Hindlimb muscle (tissue), 1 donor: ENCODE results near the gene IER5. TPM values are rescaled to one million over a fixed set of nuclear protein-coding genes. Genes with fewer than 3 reads are reported as not detected.
"Not testable (repeated sequence)": the region's sequence is repeated elsewhere in the genome, so short reads cannot be mapped to it uniquely, and the experiment has no call there.

Source experiments
- DNase-seq: peaks from one replicate; pipeline ENCODE4 v3.0.0-alpha.2; 2013
- polyA plus RNA-seq: library from polyadenylated mRNA; unstranded; fragments of 120-200 nt; gene quantifications from one replicate; pipeline ENCODE4 v1.2.1, GENCODE V29; 2013; ENCODE audit not compliant: insufficient read length

IER5 gene
- polyA plus RNA-seq, result 7.5 TPM

- peak; percentile 96 for DNase-seq
Measured at GRCh38 chr1:181088079-181089016, at the start of gene IER5. IER5 (plus strand) TSS chr1:181088700; CDS start chr1:181088903, 203 bp downstream.

- DNase-seq, result no peak
Measured at GRCh38 chr1:181040284-181040865, 48.1 kb upstream of the IER5 start.

GRCh38 chr1:181043025-181043888 lies 45.2 kb upstream of the IER5 start:
- DNase-seq, result no peak

- no peak for DNase-seq
Measured at GRCh38 chr1:181044449-181044966, 44.0 kb upstream of the IER5 start.

GRCh38 chr1:181045946-181046345 lies 42.6 kb upstream of the IER5 start:
- DNase-seq, result not testable (repeated sequence)

- DNase-seq, result no peak
Measured at GRCh38 chr1:181049378-181049777, 39.1 kb upstream of the IER5 start.

GRCh38 chr1:181050922-181051321 lies 37.6 kb upstream of the IER5 start:
- DNase-seq, result no peak

GRCh38 chr1:181056560-181056959 lies 31.9 kb upstream of the IER5 start:
- no peak for DNase-seq

- DNase-seq, result no peak
Measured at GRCh38 chr1:181057079-181057478, 31.4 kb upstream of the IER5 start.

- no peak for DNase-seq
Measured at GRCh38 chr1:181059435-181059834, 29.1 kb upstream of the IER5 start.

GRCh38 chr1:181060066-181060465 lies 28.4 kb upstream of the IER5 start:
- DNase-seq, result no peak

- DNase-seq, result not testable (repeated sequence)
Measured at GRCh38 chr1:181060947-181061346, 27.6 kb upstream of the IER5 start.

- DNase-seq, result no peak
Measured at GRCh38 chr1:181061487-181061886, 27.0 kb upstream of the IER5 start.

GRCh38 chr1:181061891-181062835 lies 26.3 kb upstream of the IER5 start:
- peak; percentile 24 for DNase-seq

GRCh38 chr1:181062836-181063428 lies 25.6 kb upstream of the IER5 start:
- no peak for DNase-seq

- no peak for DNase-seq
Measured at GRCh38 chr1:181064011-181064623, 24.4 kb upstream of the IER5 start.

- no peak for DNase-seq
Measured at GRCh38 chr1:181064702-181065101, 23.8 kb upstream of the IER5 start.

- no peak for DNase-seq
Measured at GRCh38 chr1:181073638-181074037, 14.9 kb upstream of the IER5 start.

- no peak for DNase-seq
Measured at GRCh38 chr1:181075766-181076350, 12.6 kb upstream of the IER5 start.

GRCh38 chr1:181076852-181077251 lies 11.6 kb upstream of the IER5 start:
- DNase-seq, result no peak
